ENCODE measurements around the gene ARNT2. TPM values are rescaled to one million over a fixed set of nuclear protein-coding genes. Genes with fewer than 3 reads are reported as not detected.

The ARNT2 gene
- total RNA-seq, 1 experiment from 2014 or later: 3.6 TPM

DNA sequence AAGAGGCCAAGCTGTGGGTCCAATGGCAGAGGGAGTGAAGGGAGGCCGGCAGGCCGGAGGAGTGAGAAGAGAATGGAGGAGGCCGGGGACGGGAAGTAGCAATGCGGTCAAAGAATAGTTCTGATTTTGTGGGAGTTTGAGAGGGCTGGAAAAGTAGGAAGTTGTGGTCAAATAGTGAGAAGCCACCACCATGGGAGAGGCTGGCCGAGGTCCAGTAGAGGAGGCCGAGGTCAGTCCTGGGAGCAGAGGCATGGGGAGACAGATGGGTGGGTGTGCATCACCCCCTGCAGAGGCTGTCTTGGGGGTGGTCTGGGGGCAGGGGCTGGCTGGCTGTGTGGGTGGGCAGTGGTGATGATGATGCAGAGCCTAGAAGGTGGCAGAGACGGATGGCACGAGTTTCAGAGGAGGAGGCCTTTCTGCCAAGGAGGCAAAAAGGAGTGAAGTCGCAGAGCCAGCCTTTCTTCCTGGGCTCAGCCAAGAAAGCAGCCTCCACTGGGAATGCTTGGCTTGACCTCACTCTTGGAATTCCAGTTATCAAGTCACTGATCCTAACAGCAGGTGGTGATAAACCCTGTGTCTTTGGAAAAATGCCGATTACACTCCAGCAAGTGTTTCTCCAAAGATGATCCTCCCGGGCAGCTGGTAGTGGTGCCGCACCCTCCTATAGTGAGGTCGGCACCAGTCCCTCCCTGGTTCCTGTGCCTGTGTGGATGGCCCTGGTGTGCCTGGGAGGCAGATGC is 57.3 kb downstream of the ARNT2 start:
- BruUV-seq (replicated peaks): no TSS peak
- CTCF ChIA-PET: no interaction called here

GRCh38 chr15:80462111-80462510 is 57.9 kb downstream of the ARNT2 start:
- peaks cover 10% of the 10 kb centered on the region for H3K4me1 Mint-ChIP-seq (ENCODE audit: low read depth, unreplicated experiment)
- no peak overlapping the region for H3K4me3 Mint-ChIP-seq (ENCODE audit: low read depth, unreplicated experiment)
- no peaks in the 10 kb centered on the region for H3K36me3 Mint-ChIP-seq (ENCODE audit: insufficient read depth, unreplicated experiment)
- no peak for DNase-seq
- BruUV-seq (replicated peaks): no TSS peak
- CTCF ChIA-PET: no interaction called here
- intact Hi-C loops (cut with micrococcal nuclease; ENCODE audit: unreplicated experiment): no loop called here
- H3K27ac Mint-ChIP-seq (ENCODE audit: unreplicated experiment): no peak overlapping the region
- peaks cover 29% of the 10 kb centered on the region for H3K27me3 Mint-ChIP-seq (ENCODE audit: unreplicated experiment)
- TF ChIP-seq CTCF (IDR thresholded peaks at IDR 0.05; ENCODE audit: unreplicated experiment): no peak
- no peaks in the 10 kb centered on the region for H3K9me3 Mint-ChIP-seq (ENCODE audit: low read depth, unreplicated experiment)

More for the DNA sequence above, 57.3 kb downstream of the ARNT2 start:
- TF ChIP-seq CTCF (IDR thresholded peaks at IDR 0.05; ENCODE audit: unreplicated experiment): no peak
- Mint-ChIP-seq H3K27me3 (ENCODE audit: unreplicated experiment) (peaks cover 23% of the 10 kb centered on the region), H3K4me3 (ENCODE audit: low read depth, unreplicated experiment) (no peak overlapping the region), H3K4me1 (ENCODE audit: low read depth, unreplicated experiment) (peaks cover 12% of the 10 kb centered on the region), H3K36me3 (ENCODE audit: insufficient read depth, unreplicated experiment) (no peaks in the 10 kb centered on the region), H3K27ac (ENCODE audit: unreplicated experiment) (no peak overlapping the region), H3K9me3 (ENCODE audit: low read depth, unreplicated experiment) (no peaks in the 10 kb centered on the region)
- intact Hi-C loops (cut with micrococcal nuclease; ENCODE audit: unreplicated experiment): no loop called here
- DNase-seq: no peak

- Mint-ChIP-seq H3K9me3 (ENCODE audit: low read depth, unreplicated experiment) (no peaks in the 10 kb centered on the region), H3K4me1 (ENCODE audit: low read depth, unreplicated experiment) (peaks cover 10% of the 10 kb centered on the region), H3K27ac (ENCODE audit: unreplicated experiment) (no peak overlapping the region), H3K4me3 (ENCODE audit: low read depth, unreplicated experiment) (no peak overlapping the region), H3K36me3 (ENCODE audit: insufficient read depth, unreplicated experiment) (no peaks in the 10 kb centered on the region), H3K27me3 (ENCODE audit: unreplicated experiment) (peaks cover 38% of the 10 kb centered on the region)
- no peak for DNase-seq
- intact Hi-C loops (cut with micrococcal nuclease; ENCODE audit: unreplicated experiment): no loop called here
- no peak for TF ChIP-seq CTCF (IDR thresholded peaks at IDR 0.05; ENCODE audit: unreplicated experiment)
- CTCF ChIA-PET: no interaction called here
- no TSS peak for BruUV-seq (replicated peaks)
These were observed 58.8 kb downstream of the ARNT2 start for GRCh38 chr15:80462836-80463512.

DNA sequence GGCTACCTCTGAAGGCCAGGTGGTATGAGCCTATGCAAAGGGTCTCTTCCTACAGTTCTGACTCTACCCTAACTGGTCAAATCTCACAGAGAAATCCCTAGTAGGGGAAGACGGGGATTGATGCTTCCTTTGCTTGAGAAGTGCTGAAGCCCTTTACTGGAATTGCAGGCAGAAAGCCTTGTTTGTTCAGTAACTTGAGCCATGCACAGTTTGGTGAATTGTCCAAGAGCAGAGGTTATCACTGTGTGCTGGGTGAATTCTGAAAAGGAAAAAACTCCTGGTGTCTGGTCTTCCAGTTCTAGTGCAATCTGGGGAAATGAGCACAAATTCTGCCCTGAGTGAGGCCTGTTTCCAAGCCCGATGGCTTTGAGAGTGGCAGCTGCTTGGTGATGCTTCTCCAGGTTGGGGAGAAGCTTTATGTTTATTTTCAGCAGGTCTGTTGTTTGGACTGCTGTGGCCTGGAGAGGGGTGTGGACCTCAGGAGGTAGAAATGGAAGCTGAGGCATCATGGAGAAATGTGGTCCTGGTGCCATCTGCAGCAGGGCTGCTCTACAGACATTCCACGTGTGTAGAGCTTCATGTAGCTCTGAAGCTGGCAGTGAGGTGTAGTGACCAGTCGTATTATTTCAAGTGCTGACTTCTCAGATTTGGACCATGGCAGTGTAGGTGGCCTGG is 60.9 kb downstream of the ARNT2 start:
- CTCF ChIA-PET: interaction anchor here (0.6 kb wide), 1 partner anchor 12 kb away, joined by 3 read pairs; no protein-coding TSS in a partner anchor
- Mint-ChIP-seq H3K36me3 (ENCODE audit: insufficient read depth, unreplicated experiment) (no peaks in the 10 kb centered on the region), H3K4me3 (ENCODE audit: low read depth, unreplicated experiment) (no peak overlapping the region), H3K27ac (ENCODE audit: unreplicated experiment) (no peak overlapping the region), H3K9me3 (ENCODE audit: low read depth, unreplicated experiment) (no peaks in the 10 kb centered on the region), H3K27me3 (ENCODE audit: unreplicated experiment) (peaks cover 47% of the 10 kb centered on the region), H3K4me1 (ENCODE audit: low read depth, unreplicated experiment) (no peaks in the 10 kb centered on the region)
- TF ChIP-seq CTCF (IDR thresholded peaks at IDR 0.05; ENCODE audit: unreplicated experiment): no peak
- BruUV-seq (replicated peaks): no TSS peak
- no peak for DNase-seq
- intact Hi-C loops (cut with micrococcal nuclease; ENCODE audit: unreplicated experiment): no loop called here

Data from Calu3 (cell line).